ENCODE results near the gene IGBP1.
"Not testable (repeated sequence)": the region's sequence is repeated elsewhere in the genome, so short reads cannot be mapped to it uniquely, and the experiment has no call there.

IGBP1 gene

GRCh38 chrX:70133303-70134115, at the start of gene IGBP1:
Gene IGBP1, plus strand, starts transcription at chrX:70133447. Its CDS starts 501 bp downstream, at chrX:70133948.
- DNase-seq: peak; percentile 92

DNA sequence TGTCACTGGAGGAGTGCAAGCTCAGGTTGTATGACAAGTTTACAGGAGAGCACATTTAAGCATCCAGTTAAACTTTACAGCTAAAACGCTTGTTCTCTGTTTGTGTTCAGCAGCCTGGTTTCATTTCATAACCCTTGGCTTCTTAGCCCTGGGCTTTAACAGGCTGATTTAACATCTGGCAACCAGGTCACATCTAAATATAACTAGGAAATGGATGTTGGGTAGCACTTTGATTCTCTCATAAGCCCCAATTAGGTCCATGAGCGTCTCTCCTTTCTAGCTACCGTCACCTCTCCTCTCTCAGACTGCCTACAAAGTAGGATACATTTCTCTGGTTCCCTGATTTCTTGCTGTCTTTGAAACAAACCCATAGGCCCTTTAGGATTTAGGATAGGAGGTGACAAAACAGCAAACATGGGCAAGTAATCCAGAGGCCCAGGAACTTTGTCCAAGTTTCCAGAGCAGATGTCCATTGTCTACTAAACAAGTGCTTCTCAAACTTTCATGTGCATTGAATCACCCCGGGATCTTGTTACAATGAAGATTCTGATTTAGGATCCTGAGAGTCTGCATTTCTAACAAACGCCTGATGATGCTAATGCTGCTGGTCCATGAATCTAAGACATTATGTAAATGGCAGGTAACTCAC, 48.5 kb upstream of the IGBP1 start:
- DNase-seq: no peak

DNA sequence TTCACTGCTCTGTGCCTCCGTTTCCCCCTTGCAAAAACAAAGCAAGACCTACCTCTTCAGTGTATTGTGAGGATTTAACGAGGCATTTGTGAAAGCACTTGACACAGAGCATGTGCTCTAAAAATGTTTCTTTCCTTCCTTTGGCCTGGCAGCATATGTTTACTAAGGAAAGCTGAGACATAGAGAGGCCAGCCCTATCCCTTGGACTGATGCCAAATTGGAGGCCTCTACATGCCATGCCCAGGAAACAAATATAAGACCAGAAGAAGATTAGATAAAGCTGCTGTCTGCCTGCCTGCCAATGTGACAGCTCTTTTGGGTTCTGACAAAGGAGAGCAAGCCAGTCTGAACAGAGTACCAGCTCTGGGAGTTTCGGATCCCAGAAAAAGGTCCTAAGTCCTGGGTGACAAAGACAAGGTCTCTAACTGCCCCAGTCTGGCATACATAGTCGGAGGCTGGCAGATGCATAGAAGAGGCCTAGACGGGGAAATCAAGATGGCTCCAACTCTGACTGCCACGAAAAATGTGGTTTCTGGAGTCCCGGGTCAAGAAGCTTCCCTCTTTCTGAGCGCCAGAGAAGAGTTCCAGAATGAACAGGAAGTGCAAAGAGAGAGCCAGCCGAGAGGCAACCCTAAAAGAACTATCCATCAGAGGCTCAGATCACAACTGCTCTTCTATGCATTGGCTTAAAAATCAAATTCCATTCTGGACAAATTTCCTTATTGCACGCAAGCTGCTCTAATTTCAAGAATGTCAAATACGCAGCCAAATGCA, 45.2 kb upstream of the IGBP1 start:
- DNase-seq: no peak

- no peak for DNase-seq
Measured at GRCh38 chrX:70088751-70089150, 44.5 kb upstream of the IGBP1 start.

DNA sequence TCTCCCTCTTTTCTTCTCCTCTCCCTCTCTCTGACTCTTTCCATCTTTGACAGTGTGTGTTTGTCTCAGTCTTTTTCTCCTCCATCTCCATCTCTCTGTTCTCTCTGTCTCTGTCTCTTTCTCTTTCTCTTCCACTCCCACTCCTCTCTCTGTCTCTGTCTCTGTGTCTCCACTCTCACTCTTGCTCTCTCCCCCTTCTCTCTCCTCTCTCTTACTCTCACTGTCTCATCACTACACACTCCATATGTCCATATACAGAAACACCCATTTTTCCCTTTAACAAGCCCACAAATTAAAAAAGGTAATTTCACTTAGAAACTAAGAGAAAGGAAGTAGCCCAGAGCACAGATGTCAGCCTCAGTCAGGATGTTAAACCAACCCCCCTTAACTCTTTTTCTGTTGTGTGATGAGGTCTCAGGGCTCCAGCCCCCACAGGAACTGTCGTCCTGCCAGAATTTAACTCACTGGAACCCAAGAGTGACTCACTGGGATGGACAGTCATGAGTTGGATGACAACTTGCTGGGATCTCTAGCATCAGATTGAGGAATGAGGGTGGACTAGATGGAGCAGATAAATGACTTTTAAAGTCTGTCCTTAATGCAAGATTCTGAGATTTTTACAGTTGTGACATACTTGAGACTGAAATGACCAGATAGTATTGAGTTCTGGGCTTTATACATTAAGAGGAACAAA, 43.5 kb upstream of the IGBP1 start:
- DNase-seq: no peak

GRCh38 chrX:70092247-70092646, 41.0 kb upstream of the IGBP1 start:
- no peak for DNase-seq

DNA sequence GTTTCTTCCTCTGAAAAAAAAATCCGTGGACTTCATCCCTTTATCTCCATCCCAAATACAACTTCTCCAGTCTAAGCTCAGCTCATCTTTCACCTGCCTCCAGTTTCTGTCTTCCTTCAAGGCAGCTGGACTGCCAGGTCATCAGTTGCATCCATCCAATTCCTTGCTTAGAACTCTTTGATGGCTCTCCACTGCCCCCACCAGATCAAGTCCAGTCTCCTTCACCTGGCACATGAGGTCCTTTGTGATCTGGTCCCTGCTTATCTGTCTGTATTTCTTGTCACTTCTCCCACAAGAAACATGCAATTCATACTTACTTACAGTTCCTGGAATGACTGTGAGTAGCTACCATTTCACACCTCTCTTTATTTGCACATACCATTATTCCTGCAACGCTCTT, 37.2 kb upstream of the IGBP1 start:
- DNase-seq: no peak

DNA sequence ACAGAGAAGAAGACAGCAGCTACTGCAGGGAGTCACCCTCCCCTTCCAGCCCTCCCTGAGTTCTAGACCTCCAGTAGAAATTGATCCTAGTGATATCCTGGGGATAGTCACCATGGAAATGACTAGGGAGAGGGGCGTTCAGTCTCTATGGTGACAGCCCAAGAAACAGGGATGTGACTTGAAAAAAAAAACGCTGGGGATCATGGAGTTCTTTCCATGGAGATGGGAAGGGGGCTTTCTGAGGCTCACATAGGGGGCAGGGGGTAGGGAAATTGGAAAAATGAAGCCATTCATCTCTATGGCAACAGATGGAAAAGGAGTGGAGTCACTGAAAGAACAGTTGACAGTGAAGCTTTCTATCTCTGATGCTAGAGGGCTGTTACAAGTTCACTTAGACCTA, 28.0 kb upstream of the IGBP1 start:
- no peak for DNase-seq

GRCh38 chrX:70111436-70112026, 21.7 kb upstream of the IGBP1 start:
- DNase-seq: not testable (repeated sequence)

GRCh38 chrX:70117738-70118137, 15.5 kb upstream of the IGBP1 start:
- no peak for DNase-seq

DNA sequence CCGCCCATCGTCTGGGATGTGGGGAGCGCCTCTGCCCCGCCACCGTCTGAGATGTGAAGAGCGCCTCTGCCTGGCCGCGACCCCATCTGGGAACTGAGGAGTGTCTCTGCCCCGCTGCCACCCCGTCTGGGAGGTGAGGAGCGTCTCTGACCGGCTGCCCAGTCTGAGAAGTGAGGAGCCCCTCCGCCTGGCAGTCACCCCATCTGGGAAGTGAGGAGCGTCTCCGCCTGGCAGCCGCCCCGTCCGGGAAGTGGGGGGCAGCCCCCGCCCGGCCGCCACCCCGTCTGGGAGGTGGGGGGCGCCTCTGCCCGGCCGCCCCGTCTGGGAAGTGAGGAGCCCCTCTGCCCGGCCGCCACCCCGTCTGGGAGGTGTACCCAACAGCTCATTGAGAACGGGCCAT, 10.2 kb upstream of the IGBP1 start:
- not testable (repeated sequence) for DNase-seq

DNA sequence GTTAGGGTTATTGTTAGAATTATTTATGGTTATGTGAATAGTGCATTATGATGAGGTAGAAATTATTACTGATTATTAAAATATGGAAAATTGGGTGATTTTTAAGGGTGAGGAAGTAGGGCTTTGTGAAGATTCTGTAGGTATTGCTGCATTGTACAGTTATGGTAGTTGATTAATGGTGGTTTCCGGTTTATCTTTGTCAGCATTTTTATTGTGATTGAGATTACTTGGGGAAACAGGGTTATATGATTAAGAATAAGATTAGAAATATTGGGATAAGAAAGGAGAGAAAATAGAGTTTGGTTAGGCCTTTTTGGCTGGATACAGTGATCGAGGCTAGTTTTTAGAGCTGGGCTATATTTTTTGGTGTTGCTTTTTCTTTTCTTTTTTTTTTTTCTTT, 8.6 kb upstream of the IGBP1 start:
- DNase-seq: no peak

- DNase-seq: no peak
Measured at GRCh38 chrX:70128071-70128470, 5.2 kb upstream of the IGBP1 start.

- DNase-seq: no peak
Measured at GRCh38 chrX:70129816-70130215, 3.4 kb upstream of the IGBP1 start.

DNA sequence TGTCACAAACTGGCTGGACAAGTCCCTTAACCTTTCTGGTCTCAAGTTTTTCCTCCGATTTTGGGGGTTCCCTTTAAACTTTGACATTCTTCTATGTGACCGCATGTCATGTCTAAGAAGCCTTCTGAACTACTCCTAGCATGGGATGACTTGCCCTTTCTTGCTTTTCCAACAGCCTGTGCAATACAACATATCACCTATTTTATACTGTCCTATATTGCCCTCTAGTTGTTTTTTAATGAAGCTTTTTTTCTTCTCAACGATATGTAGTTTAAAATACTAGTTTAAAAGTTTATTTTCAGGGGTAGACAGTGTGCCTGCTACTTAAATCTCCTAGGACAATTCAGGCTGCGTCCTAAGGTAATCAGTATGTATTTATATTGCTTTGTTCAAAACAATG, 1.0 kb upstream of the IGBP1 start:
- DNase-seq: no peak

DNA sequence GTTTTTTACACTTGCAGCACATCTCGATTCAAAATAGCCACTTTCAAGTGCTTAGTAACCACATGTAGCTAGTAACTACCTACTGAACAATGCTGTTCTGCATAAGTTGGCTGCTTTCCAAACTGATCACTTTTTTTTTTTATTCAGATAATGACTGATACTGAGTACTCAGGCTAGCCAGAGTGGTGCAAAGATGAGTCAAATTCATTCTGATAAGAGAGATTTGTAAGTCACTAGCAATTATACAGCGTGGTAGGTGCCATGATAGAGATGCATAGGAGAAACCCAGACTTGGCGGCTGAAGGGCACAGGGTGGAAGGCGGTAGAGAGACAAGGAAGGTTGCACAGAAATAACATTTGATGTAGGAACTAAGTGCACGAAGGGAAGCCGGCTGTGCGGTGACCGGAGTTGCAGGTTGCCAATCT, 357 bp upstream of the IGBP1 start:
- peak; percentile 56 for DNase-seq

- no peak for DNase-seq
Measured at GRCh38 chrX:70134116-70134477, 850 bp downstream of the IGBP1 start.

GRCh38 chrX:70138622-70139021, 5.4 kb downstream of the IGBP1 start:
- DNase-seq: no peak

DNA sequence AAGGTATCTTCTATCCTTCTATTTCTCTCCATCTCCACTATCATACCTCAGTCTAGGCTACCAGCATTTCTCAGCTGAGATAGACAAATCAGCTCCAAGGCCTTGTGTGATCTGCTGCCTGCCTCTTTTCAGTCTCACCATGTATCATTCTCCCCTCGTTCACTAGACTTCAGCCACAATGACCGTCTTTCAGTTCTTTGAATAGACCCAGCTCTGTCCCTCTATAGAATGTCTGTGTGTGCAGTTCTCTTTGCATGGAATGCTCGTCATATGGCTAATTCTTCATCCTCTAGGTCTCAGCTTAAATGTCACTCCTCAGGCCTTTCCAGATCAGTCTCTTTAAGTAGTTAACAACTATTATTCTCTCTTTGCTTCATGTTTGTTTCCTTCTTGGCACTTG, 6.5 kb downstream of the IGBP1 start:
- DNase-seq: no peak

DNA sequence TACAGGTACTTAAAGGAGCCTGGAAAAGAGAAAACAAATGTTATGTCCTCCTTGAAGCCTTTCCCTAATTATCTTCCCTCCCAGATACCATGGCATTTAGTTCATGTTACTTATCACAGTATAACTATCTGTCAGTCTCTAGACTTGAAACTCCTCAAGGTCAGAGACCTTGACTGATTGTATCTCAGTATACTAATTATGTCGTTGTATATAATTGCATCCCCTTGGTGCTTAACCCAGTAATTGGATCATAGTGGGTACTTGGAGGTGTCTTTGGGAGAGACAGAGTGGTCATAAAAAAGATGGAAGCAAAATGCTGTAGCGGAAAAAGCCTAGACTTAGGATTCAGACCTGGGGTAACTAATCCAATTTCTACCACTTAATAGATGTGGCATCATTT, 8.1 kb downstream of the IGBP1 start:
- DNase-seq: no peak

- no peak for DNase-seq
Measured at GRCh38 chrX:70166601-70167590, 33.6 kb downstream of the IGBP1 start.
